Measurements from ENCODE around the gene CCDC137. TPM values are rescaled to one million over a fixed set of nuclear protein-coding genes. Genes with fewer than 3 reads are reported as not detected.

CCDC137 gene
- total and polyA plus RNA-seq, 2 donors (not counting 3 experiments of a cell fraction or from before 2014, with no cell fraction given): 12.9 to 32.2 TPM

GRCh38 chr17:81712468-81713003 is 46.0 kb downstream of the CCDC137 start:
- FAIRE-seq (no peak), DNase-seq (ENCODE audit: low read depth, low spot score) (no peak)
- no peak overlapping the region for H3K27ac ChIP-seq (ENCODE audit: insufficient read depth, low read depth, low read length)
- ChIA-PET POLR2A (interaction anchor here (0.6 kb wide), 2 partner anchors 136 to 213 kb away, joined by 4 to 9 read pairs; no protein-coding TSS in a partner anchor), CTCF (interaction anchor here (0.9 to 1.6 kb wide), 2 partner anchors 9 to 22 kb away, joined by 3 to 6 read pairs; partner anchors contain the start of gene MRPL12)
- peak overlapping the region; percentile 51 to 61 (median 56) for H3K4me3 ChIP-seq (replicated peaks in 1 of 3; ENCODE audit: insufficient read depth in 1 of 3, low read depth in 1 of 3, low read length in 3 of 3)
- H3K4me2 ChIP-seq (ENCODE audit: insufficient read depth, low read length): peak overlapping the region; percentile 76
- H3K9me3 ChIP-seq (replicated peaks; ENCODE audit: control insufficient read depth, insufficient read depth, low read length): no peaks in the 10 kb centered on the region
- dilution Hi-C loops (cut with MboI; ENCODE audit: extremely low pct_ligation_motif_present, low sequenced_read_pairs) (no loop called here), intact Hi-C loops (cut with micrococcal nuclease) (loop anchor here (1.0 kb wide), 1 partner anchor 9 kb away; the partner anchor contains the start of gene MRPL12)
- no peaks in the 10 kb centered on the region for H3K9me1 ChIP-seq (replicated peaks; ENCODE audit: control insufficient read depth, extremely low read depth, insufficient read depth, low read length)
- H3K9ac ChIP-seq (replicated peaks; ENCODE audit: extremely low read depth, insufficient read depth, low read length): peak overlapping the region; percentile 17
- H3K4me1 ChIP-seq (ENCODE audit: control insufficient read depth, extremely low read depth, insufficient read depth, low read length): peaks cover 18% of the 10 kb centered on the region
- TF ChIP-seq CTCF (IDR thresholded peaks at IDR 0.05; ENCODE audit: extremely low read depth in 1 of 2, insufficient read depth in 1 of 2, low read depth in 1 of 2, low read length in 2 of 2) (peak in 1 of 2 donors; percentile 34), POLR2AphosphoS5 (IDR thresholded peaks at IDR 0.05; ENCODE audit: insufficient read depth, low read depth, low read length) (no peak), GATA2 (IDR thresholded peaks at IDR 0.05; ENCODE audit: insufficient read depth, insufficient read length, low read depth, low read length) (no peak), MAX (IDR thresholded peaks at IDR 0.05; ENCODE audit: insufficient read depth, insufficient read length) (no peak), MYC (IDR thresholded peaks at IDR 0.05; ENCODE audit: low read depth, low read length) (no peak), FOS (IDR thresholded peaks at IDR 0.05; ENCODE audit: borderline replicate concordance, insufficient read depth, low read length) (no peak), EZH2 (IDR thresholded peaks at IDR 0.05; ENCODE audit: borderline replicate concordance, low read depth, low read length, severe bottlenecking) (no peak), POLR2A (IDR thresholded peaks at IDR 0.05; ENCODE audit: low read depth, low read length) (no peak)
- no peaks in the 10 kb centered on the region for H3K27me3 ChIP-seq (ENCODE audit: control insufficient read depth in 2 of 2, insufficient read depth in 2 of 2, low read length in 2 of 2)
- no peaks in the 10 kb centered on the region for H3K79me2 ChIP-seq (ENCODE audit: control insufficient read depth, insufficient read depth, low read length)
- no TSS peak for BruUV-seq (replicated peaks)
- peaks cover 0 to under 1% of the 10 kb centered on the region in 2 experiments for H3K36me3 ChIP-seq (ENCODE audit: control insufficient read depth in 2 of 2, extremely low read depth in 1 of 2, insufficient read depth in 2 of 2, low read length in 2 of 2)
- H4K20me1 ChIP-seq (replicated peaks; ENCODE audit: control insufficient read depth, extremely low read depth, insufficient read depth, low read length): no peaks in the 10 kb centered on the region
- H2AFZ ChIP-seq (ENCODE audit: low read depth, low read length): peak overlapping the region; percentile 51
